Spleen (tissue), 11 donors: ENCODE data around the gene LYPD4. TPM values are rescaled to one million over a fixed set of nuclear protein-coding genes. Genes with fewer than 3 reads are reported as not detected.
A peak's percentile ranks its signal among the peaks of the same experiment; 100 is the strongest.
"Not testable (repeated sequence)": the region's sequence is repeated elsewhere in the genome, so short reads cannot be mapped to it uniquely, and the experiment has no call there.

ENCODE experiments used
- DNase-seq: peaks from one replicate; pipeline ENCODE4 v3.0.0-alpha.2; 2020
- H3K27ac ChIP-seq, 8 donors: fragments of 200-600 bp; sonication (generic) in 7 of 8; 1 replicate in 4 of 8; 2 replicates in 4 of 8; pipeline versions ENCODE4 v1.5.0 to v1.8.0; 2016 to 2021; ENCODE audit warnings: inconsistent platforms in 4 of 8, mild to moderate bottlenecking in 4 of 8, moderate library complexity in 1 of 8
- H3K27me3 ChIP-seq, 7 donors: fragments of 200-600 bp; sonication (generic) in 6 of 7; replicated peaks in 1 of 7; 1 replicate in 4 of 7; 2 replicates in 3 of 7; pipeline versions ENCODE4 v1.5.0 to v1.8.0; 2016 to 2021; ENCODE audit warnings: inconsistent platforms in 3 of 7, mild to moderate bottlenecking in 1 of 7
- H3K36me3 ChIP-seq, 6 donors: fragments of 200-600 bp; sonication (generic) in 5 of 6; 1 replicate in 4 of 6; 2 replicates in 2 of 6; pipeline versions ENCODE4 v1.5.0 to v1.8.0; 2016 to 2021; ENCODE audit warnings: inconsistent platforms in 2 of 6
- H3K4me1 ChIP-seq, 6 donors: fragments of 200-600 bp; sonication (generic) in 5 of 6; 1 replicate in 3 of 6; 2 replicates in 3 of 6; pipeline versions ENCODE4 v1.5.0 to v1.8.0; 2016 to 2021; ENCODE audit warnings: inconsistent platforms in 3 of 6
- H3K4me3 ChIP-seq, 8 donors: fragments of 200-600 bp; sonication (generic) in 7 of 8; 1 replicate in 4 of 8; 2 replicates in 4 of 8; pipeline versions ENCODE4 v1.5.0 to v1.8.0; 2016 to 2021; ENCODE audit warnings: inconsistent platforms in 4 of 8, mild to moderate bottlenecking in 4 of 8, moderate library complexity in 2 of 8
- H3K9me3 ChIP-seq, 8 donors: fragments of 200-600 bp; sonication (generic) in 7 of 8; 1 replicate in 4 of 8; 2 replicates in 4 of 8; pipeline versions ENCODE4 v1.5.0 to v1.8.0; 2016 to 2021; ENCODE audit warnings: inconsistent platforms in 4 of 8
- CTCF ChIP-seq, 11 experiments: fragments of 200-600 bp in 7 of 11; fragments of 450-650 bp in 4 of 11; sonication (generic) in 4 of 11; IDR thresholded peaks in 8 of 11; conservative IDR thresholded peaks in 3 of 11; 1 replicate in 7 of 11; 2 replicates in 4 of 11; pipeline versions ENCODE4 v1.4.0 to v1.8.0; 2016 to 2021; ENCODE audit warnings: antibody characterized with exemption in 11 of 11, inconsistent platforms in 4 of 11, mild to moderate bottlenecking in 1 of 11
- POLR2AphosphoS5 ChIP-seq, 3 donors: sonication (generic); formaldehyde crosslinking; IDR thresholded peaks; one replicate each; pipeline ENCODE4 v1.5.1; 2017; ENCODE audit warnings: antibody characterized with exemption in 3 of 3
- WGBS, 5 donors: extraction: QIAGEN DNeasy Blood & Tissue Kit in 3 of 5; methylation state at CpG; one replicate each; pipeline versions ENCODE4 v1.1.5 to v1.1.7; 2013 to 2018; 5-methylcytosine and 5-hydroxymethylcytosine counted together
- intact Hi-C: fragments of 100-400 bp; cut with DNase I; formaldehyde crosslinking; loops from one replicate; pipeline ENCODE4 v1.15.0; 2023; ENCODE audit warnings: low total_unique reads
- microRNA-seq, 3 donors: library from miRNA; unstranded; fragments of <30 nt; microRNA quantifications; one replicate each; pipeline versions ENCODE4 to v1.1.0, GENCODE V29; 2019 to 2020
- polyA plus RNA-seq, 3 donors: library from polyadenylated mRNA; stranded (reverse); fragments of 200-250 nt; gene quantifications; one replicate each; pipeline ENCODE4 v1.2.1, GENCODE V29; 2013
- small RNA-seq, 4 donors: library from RNA; depleted of rRNA; stranded (forward); fragments of <200 nt; gene quantifications; one replicate each; pipeline ENCODE3, GENCODE V24; 2016
- total RNA-seq, 7 donors: library from RNA; depleted of rRNA in 3 of 7; stranded (reverse); fragments of >200 nt in 3 of 7; fragmentation: NEBNext Ultra II Directional in 4 of 7; extraction: Animal tissue kit (Norgen Biotek cat#: 25700) in 4 of 7; gene quantifications; one replicate each; pipeline versions ENCODE4 v1.1.0 to v1.2.1, GENCODE V29; 2016 to 2021
- donor health status: healthy with polysubstance abuse.
- donor health status: DM: no; HTN: no; CAD: no; lungs with moderate emphysema.
- donor health status: DM: no; HTN: no; CAD: no.
- donor health status: Bipolar disorder and iron deficiency.
- donor health status: healthy.
- donor health status: DM: no; HTN: no; CAD: no.
- donor health status: DM: yes; HTN: yes; CAD: no.

Gene LYPD4
- total and polyA plus RNA-seq, 10 donors: 0.04 TPM; not detected in 9

- intact Hi-C loops: no loop called here
- Histone ChIP-seq H3K9me3 (no peaks in the 10 kb centered on the region), H3K36me3 (no peaks in the 10 kb centered on the region), H3K27me3 (peaks cover 0 to 68% (median 8%) of the 10 kb centered on the region in 7 donors), H3K27ac (no peak overlapping the region), H3K4me1 (peaks cover 0 to 33% (median 8%) of the 10 kb centered on the region in 6 donors), H3K4me3 (no peak overlapping the region)
- TF ChIP-seq POLR2AphosphoS5 (IDR thresholded peaks at IDR 0.05) (no peak), CTCF (IDR thresholded peaks at IDR 0.05 in 8 of 11, conservative IDR thresholded peaks at IDR 0.05 in 3 of 11) (peak; percentile 26 to 85 (median 62))
- 27 to 34% (median 32%) methylated on average over 22 of the region's 22 CpGs for WGBS, 5 donors
- peak; percentile 90 for DNase-seq
These were observed 51.7 kb downstream of the LYPD4 start for GRCh38 chr19:41792513-41793413.

- intact Hi-C loops: loop anchor here (5.0 kb wide), 1 partner anchor 37 kb away; no protein-coding TSS in a partner anchor
- DNase-seq: not testable (repeated sequence)
These were observed 55.4 kb downstream of the LYPD4 start for GRCh38 chr19:41789053-41789452.

GRCh38 chr19:41788518-41788917 is 56.0 kb downstream of the LYPD4 start:
- peaks cover 0 to 69% (median 7%) of the 10 kb centered on the region in 7 donors for H3K27me3 ChIP-seq
- H3K4me3 ChIP-seq, H3K36me3 ChIP-seq, DNase-seq, H3K27ac ChIP-seq, H3K9me3 ChIP-seq: not testable (repeated sequence)
- peaks cover 0 to 42% (median 25%) of the 10 kb centered on the region in 6 donors for H3K4me1 ChIP-seq
- intact Hi-C loops: loop anchor here (5.0 kb wide), 1 partner anchor 36 kb away; no protein-coding TSS in a partner anchor
- WGBS, 5 donors: no CpG with 5 or more reads among the region's 1 CpG

More at GRCh38 chr19:41789053-41789452, 55.4 kb downstream of the LYPD4 start:
- not testable (repeated sequence) for H3K4me3 ChIP-seq, H3K36me3 ChIP-seq, H3K27ac ChIP-seq, H3K9me3 ChIP-seq
- Histone ChIP-seq H3K4me1 (peaks cover 0 to 39% (median 21%) of the 10 kb centered on the region in 6 donors), H3K27me3 (peaks cover 0 to 71% (median 7%) of the 10 kb centered on the region in 7 donors)
- 83 to 99% (median 93%) methylated on average over 3 to 5 of the region's 5 CpGs for WGBS, 5 donors

Small RNA genes lying within 50 kb of the gene (microRNA-seq; reads per million reads assigned to microRNA genes)
- 0 to 0.57 (median 0) reads per million in 3 donors for gene MIR6797

Small RNA genes lying within 50 kb of the gene (small RNA-seq; reads per million reads assigned to genes)
- 0 to 0.23 (median 0.03) reads per million in 4 donors for gene MIR6797

Other genes starting within 250 kb of the LYPD4 start
- 10 to 100 TPM; 11.0 to 76.4 (median 28.4) TPM for gene CEACAM4, start 217.6 kb downstream of the LYPD4 start, total RNA-seq
- 1 to 10 TPM; 3.3 to 9.0 (median 4.5) TPM for gene CEACAM4, start 217.6 kb downstream of the LYPD4 start, polyA plus RNA-seq
- not detected for gene CEACAM7, start 156.4 kb downstream of the LYPD4 start, total RNA-seq
- under 1 TPM in 1 of 3 donors, not detected in 2; 0.13 TPM for gene CEACAM7, start 156.4 kb downstream of the LYPD4 start, polyA plus RNA-seq
- under 1 TPM in 1 of 7 donors, not detected in 6; 0.60 TPM for gene CEACAM5, start 136.1 kb downstream of the LYPD4 start, total RNA-seq
- gene CEACAM5, start 136.1 kb downstream of the LYPD4 start, polyA plus RNA-seq: under 1 TPM in 1 of 3 donors, not detected in 2; 0.61 TPM
- gene CEACAM6, start 89.2 kb downstream of the LYPD4 start, total RNA-seq: 10 to 100 TPM in 1 of 7 donors, 1 to 10 TPM in 5, under 1 TPM in 1; 0.88 to 14.8 (median 2.4) TPM
- under 1 TPM; 0.27 to 0.48 (median 0.45) TPM for gene CEACAM6, start 89.2 kb downstream of the LYPD4 start, polyA plus RNA-seq
- 10 to 100 TPM in 5 of 7 donors, 1 to 10 TPM in 2; 3.8 to 31.9 (median 13.5) TPM for gene CEACAM3, start 48.1 kb downstream of the LYPD4 start, total RNA-seq
- gene CEACAM3, start 48.1 kb downstream of the LYPD4 start, polyA plus RNA-seq: 1 to 10 TPM in 2 of 3 donors, under 1 TPM in 1; 0.55 to 4.0 (median 1.6) TPM
- not detected for gene DMRTC2, start 359 bp upstream of the LYPD4 start, total RNA-seq
- gene DMRTC2, start 359 bp upstream of the LYPD4 start, polyA plus RNA-seq: not detected
- 1,000 to 10,000 TPM in 4 of 7 donors, 100 to 1,000 TPM in 3; 744 to 2,126 (median 1,870) TPM for gene RPS19, start 15.6 kb upstream of the LYPD4 start, total RNA-seq
- 1,000 to 10,000 TPM; 5,153 to 8,491 (median 7,946) TPM for gene RPS19, start 15.6 kb upstream of the LYPD4 start, polyA plus RNA-seq
- gene CD79A, start 32.6 kb upstream of the LYPD4 start, total RNA-seq: 100 to 1,000 TPM; 222 to 361 (median 269) TPM
- 1,000 to 10,000 TPM in 1 of 3 donors, 100 to 1,000 TPM in 2; 748 to 1,033 (median 986) TPM for gene CD79A, start 32.6 kb upstream of the LYPD4 start, polyA plus RNA-seq
- 100 to 1,000 TPM; 238 to 473 (median 382) TPM for gene ARHGEF1, start 38.5 kb upstream of the LYPD4 start, total RNA-seq
- gene ARHGEF1, start 38.5 kb upstream of the LYPD4 start, polyA plus RNA-seq: 100 to 1,000 TPM; 314 to 543 (median 478) TPM
- 1 to 10 TPM in 5 of 7 donors, under 1 TPM in 2; 0.46 to 3.0 (median 1.6) TPM for gene ERFL, start 83.8 kb upstream of the LYPD4 start, total RNA-seq
- 1 to 10 TPM; 2.2 to 2.4 (median 2.2) TPM for gene ERFL, start 83.8 kb upstream of the LYPD4 start, polyA plus RNA-seq
- gene RABAC1, start 114.6 kb upstream of the LYPD4 start, total RNA-seq: 100 to 1,000 TPM in 5 of 7 donors, 10 to 100 TPM in 2; 85.6 to 154 (median 123) TPM
- 100 to 1,000 TPM; 110 to 165 (median 145) TPM for gene RABAC1, start 114.6 kb upstream of the LYPD4 start, polyA plus RNA-seq
- gene ATP1A3, start 149.5 kb upstream of the LYPD4 start, total RNA-seq: 1 to 10 TPM in 5 of 7 donors, under 1 TPM in 2; 0.72 to 2.2 (median 1.9) TPM
- under 1 TPM; 0.39 to 0.83 (median 0.53) TPM for gene ATP1A3, start 149.5 kb upstream of the LYPD4 start, polyA plus RNA-seq
- gene GRIK5, start 225.5 kb upstream of the LYPD4 start, total RNA-seq: 1 to 10 TPM in 6 of 7 donors, under 1 TPM in 1; 0.98 to 4.7 (median 2.2) TPM
- gene GRIK5, start 225.5 kb upstream of the LYPD4 start, polyA plus RNA-seq: 1 to 10 TPM in 2 of 3 donors, under 1 TPM in 1; 0.94 to 1.4 (median 1.4) TPM
- 10 to 100 TPM; 12.0 to 21.0 (median 17.4) TPM for gene ZNF574, start 231.5 kb upstream of the LYPD4 start, total RNA-seq
- 10 to 100 TPM in 1 of 3 donors, 1 to 10 TPM in 2; 4.7 to 10.5 (median 4.9) TPM for gene ZNF574, start 231.5 kb upstream of the LYPD4 start, polyA plus RNA-seq